Ammon's horn (tissue), 1 donor: ENCODE results near the gene SMAD1.
"Not testable (repeated sequence)": the region's sequence is repeated elsewhere in the genome, so short reads cannot be mapped to it uniquely, and the experiment has no call there.

Experiments used
- DNase-seq: peaks from one replicate; pipeline ENCODE4 v3.0.0-alpha.2; 2016; ENCODE audit warnings: low spot score

The SMAD1 gene

DNA sequence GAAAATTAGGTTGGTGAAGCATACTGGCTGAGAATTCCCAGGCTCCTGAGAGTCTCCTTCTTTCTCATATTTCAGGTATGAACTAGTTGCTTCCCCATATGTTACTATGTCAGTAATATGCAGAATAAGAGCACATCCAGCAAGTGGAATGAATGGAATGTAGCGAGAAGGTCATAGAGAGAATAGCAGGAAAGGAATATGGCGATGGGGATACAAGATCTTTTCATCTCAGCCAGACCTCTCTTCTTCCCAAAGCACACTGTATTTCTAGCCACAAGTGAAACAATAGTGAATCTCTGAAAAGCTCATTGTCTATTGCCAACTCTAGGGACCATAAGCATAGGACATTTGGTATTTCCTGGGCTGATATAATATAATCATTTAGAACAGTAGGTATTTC, 82.9 kb downstream of the SMAD1 start:
- DNase-seq, result no peak

DNA sequence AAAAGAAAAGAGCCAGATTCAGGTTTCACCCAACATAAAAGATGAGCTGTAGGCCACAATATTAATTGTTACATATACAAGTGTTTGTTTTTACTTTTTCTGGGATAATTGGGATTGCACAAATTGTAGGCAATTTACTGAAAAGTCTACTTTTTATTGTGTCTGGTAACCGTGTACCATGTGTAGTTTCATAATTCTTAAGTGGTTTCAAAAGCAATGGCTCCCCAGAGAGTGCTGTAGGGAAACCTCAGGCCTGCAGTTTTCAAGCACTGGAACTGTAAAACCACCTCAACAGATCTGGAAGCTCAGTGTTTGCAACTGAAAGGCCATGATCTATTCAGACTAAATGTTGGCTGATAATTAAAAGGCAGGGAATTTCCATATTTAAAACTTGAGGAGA, 83.7 kb downstream of the SMAD1 start:
- DNase-seq, result no peak

DNA sequence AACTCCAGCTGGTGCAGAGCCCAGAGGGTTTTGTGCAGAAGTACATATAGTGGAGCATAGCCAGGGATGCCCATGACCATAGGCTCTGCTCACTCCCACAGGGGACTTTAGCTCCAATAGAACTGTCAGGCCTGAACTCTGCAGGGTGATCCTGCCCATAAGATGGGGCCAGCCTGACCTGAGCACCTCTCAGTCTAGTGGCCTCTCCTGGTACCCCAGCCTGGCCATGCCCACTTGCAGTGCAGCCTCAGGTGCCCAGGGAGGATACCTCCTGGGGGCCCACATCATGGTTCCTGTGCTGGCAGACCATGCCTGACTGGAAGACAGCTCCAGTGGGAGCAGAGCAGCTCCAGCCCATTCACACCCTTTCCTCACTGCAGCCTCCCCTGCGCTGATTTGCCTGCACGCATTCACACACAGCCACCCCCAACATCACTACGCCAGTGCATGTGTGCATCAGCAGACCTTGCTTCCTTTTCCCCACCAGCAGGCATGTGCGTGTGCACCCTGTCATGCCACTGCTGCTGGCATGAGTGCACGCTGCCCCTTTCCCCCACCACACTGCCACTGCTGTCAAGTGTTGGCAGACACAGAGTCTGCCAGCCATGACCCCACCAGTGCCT, 84.5 kb downstream of the SMAD1 start:
- DNase-seq, result no peak

DNA sequence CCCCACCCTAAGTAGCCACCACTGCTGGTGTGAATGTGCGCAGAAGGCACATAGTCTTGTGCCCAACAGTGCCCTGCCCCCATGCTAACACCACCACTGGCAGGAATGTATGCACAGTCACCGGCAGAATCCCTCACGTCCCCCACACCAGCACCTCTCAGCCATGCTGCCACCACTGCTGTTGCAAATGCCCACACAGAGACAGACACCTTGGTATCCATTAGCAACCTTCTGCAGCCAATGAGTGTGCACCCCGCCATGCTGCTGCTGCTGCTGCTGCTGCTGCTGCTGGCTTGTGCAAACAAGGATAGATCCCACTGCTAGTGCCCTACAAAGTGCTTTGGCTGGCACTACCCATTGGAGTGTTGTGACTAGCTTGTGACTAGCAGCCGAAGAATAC, 85.1 kb downstream of the SMAD1 start:
- DNase-seq, result peak; percentile 9

DNA sequence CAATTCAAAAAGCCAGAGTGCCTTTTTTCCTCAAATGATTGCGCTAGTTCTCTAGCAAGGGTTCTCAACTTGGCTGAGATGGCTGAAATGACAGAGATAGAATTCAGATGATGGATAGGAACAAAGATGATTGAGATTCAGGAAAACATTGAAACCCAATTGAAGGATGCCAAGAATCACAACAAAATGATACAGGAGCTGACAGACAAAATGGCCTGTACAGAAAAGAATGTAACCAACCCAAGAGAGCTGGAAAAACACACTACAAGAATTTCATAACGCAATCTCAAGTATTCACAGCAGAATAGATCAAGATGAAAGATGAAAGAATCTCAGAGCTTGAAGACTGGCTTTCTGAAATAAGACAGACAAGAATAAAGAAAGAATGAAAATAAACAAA, 85.9 kb downstream of the SMAD1 start:
- no peak for DNase-seq

DNA sequence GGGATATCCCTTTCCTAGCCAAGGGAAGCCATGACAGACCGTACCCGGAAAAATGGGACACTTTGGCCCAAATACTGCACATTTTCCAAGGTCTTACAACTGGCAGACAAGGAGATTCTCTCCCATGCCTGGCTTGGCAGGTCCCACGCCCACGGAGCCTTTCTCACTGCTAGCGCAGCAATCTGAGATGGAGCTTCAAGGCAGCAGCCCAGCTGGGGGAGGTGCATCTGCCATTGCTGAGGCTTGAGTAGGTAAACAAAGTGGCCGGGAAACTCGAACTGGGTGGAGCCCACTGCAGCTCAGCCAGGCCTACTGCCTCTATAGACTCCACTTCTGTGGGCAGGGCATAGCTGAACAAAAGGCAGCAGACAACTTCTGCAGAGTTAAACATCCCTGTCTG, 92.9 kb downstream of the SMAD1 start:
- DNase-seq, result not testable (repeated sequence)

DNA sequence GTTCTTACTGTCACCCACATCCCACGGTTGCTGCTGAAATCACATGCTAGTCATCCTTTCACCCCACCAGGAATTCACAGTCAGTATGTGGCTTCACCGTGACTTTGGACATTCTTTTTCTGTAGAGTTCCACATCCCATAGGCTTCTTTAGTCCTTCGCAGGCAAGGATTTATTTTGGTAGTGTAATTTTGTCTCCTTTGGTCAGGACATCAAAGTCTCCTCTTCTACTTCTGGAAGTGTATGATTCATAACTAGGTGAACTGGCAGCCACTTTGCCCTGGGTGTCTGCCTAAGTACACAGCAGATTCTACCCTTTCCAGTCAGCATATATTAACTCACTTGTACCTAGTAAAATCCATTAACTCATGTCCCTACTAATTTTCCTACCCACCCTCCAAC, 99.3 kb downstream of the SMAD1 start:
- DNase-seq, result no peak

DNA sequence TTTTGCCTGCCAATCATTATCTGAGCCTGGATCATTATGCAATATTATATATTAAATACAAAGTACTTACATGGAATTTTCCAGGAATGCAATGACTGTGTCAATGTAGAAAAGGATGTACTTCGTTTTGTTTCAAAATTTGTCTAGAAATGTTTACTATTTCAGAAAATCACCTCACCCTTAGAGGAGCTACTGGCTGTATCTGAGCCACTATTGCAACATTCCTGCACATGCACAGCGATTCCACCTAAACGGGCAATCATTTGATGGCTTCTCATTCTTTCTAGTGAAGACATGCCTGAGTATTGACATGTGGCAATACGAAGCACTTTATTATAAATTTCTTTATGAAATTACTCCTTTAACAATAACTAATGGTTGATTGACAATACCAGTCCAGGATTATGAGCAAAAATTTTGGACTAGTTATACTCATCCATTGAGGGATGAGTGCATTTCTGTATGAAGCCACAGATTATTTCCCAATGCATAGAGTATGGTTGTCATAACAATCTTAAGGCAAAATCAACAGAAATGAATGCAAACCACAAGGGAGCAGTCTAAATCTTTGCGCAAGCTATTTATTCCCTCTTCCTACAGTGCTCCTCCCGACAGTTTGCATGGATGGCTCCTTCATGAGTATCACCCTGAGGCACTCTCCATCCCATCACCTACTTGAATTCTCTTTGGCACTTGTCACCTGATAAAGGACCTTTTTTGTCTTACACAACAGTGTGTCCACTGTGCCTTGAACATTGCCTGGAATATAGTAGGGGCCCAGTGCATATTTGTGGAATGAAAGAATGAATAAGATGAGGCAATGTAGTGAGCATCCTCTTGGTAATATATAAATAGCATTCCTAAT, 101.8 kb downstream of the SMAD1 start:
- no peak for DNase-seq

DNA sequence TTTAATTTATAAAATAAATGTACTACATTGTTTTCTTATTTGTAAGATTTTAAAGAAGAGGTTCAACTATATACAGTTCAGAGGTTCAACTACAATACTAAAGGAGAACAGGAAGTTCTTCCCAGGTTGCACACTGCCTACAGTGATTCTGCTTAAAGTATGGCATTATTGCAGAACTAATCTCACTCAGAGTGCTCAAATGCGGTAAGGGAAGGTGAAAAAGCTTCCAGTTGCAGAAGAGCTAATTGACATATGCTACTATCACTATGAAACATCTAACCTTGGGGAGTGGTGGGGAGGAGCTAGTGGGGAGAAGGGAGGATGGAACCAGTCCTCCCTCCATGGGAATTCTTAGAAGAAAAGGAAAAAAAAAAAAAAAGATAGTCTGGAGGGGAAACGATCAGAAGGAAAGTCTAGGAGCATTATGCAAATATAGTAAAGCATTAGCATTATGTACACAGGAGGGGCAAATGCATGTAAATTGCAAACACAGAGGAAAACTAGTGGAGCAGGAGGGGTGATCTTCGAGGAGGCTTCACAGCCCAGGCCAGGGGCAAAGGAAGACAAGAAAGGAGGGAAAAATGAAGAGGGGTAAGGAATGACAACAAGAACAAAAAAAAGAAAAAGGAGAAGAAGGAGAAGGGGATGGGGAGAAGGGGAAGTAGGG, 105.6 kb downstream of the SMAD1 start:
- DNase-seq, result no peak

DNA sequence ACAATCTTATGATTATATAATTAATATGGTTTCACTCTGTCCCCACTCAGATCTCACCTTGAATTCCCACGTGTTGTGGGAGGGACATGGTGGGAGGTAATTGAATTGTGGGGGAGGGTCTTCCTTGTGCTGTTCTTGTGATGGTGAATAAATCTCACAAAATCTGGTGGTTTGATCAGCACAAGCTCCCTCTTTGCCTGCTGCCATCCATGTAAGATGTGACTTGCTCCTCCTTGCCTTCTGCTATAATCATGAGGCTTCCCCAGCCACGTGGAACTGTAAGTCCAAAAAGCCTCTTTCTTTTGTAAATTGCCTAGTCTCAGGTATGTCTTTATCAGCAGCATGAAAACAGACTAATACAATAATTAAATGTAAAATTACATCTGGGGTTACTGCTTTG, 107.7 kb downstream of the SMAD1 start:
- not testable (repeated sequence) for DNase-seq

DNA sequence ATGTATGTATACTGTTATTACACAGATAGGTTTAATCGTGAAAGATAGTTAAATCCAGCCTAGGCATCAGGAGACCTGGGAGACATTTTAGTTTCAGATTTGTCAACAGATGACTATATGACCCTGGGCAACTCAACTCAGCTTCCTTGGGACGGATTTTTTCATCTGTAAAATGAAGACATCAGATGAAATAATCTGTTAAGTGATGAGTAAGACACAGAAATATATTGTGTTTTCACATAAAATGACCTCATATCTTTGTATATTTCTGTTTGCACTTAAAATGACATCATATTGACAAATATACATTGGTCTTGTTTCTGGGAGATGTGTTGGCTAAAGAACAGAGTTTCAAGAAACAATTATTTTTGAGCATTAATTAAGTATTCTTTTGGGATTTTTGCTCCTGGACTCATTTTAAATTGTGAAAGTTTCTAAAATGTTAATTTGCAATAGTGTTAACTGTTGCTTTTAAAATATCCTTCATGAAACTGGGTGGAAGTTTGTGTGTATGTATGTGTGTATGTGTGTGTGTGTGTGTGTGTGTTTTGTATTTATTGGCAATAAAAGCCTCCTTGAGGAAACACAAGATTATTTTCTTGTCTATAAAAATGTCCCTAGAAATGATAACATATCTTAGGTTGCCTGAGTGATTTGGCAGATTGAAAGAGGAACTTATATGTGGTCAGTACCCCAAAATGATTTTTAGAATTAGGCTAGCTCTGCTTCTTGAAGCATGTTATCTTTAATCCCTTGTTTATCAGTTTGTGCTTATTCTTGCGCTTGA, 108.5 kb downstream of the SMAD1 start:
- no peak for DNase-seq

DNA sequence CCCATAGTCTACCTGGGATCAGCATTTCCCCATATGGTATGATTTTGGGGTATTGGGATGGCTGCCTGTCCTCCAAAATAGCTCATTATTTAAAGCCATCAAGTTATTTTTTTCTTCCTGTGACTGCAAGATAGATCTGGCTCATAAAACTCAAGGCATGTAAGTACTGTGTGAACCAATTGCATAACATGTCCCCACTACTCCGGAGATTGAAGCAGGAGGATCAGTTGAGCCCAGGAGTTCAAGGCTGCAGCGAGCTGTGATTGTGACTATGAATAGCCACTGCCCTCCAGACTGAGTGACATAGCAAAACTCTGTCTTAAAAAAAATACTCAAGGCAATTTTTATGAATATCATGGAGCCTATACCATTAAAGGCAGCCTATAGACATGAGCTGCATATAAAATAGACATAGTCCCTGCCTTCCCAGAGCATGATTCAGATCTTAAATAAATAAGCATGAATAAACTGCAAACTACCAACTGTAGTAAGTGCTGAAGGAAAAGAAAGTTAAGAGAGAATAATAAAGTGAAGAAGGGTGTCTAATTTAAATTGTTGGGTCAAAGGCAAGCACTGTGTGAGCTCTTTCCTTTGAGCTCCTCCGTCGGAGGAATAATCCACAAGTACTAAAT, 120.6 kb downstream of the SMAD1 start:
- no peak for DNase-seq

DNA sequence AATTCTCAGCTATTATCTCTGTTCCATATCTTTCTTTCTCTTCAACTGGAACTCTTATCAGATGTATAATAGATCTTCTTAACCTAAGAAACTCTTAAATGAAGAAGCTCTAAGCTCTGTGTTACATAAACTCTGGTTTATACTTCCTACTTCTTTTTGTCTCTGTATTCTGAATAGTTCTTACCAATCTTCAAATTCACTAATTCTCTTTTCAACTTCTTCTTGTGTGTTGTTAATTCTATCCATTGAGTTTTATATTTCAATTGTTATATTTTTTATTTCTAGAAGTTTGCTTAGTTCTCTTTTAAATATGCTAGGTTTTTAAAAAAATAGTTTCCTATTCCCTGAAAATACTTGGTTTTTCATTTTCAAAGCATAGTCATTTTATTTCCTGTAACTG, 124.3 kb downstream of the SMAD1 start:
- DNase-seq, result no peak
